Stimulated activated naive B cell treated with anti-CD40 and anti-IgM and Interleukin-4, amounts not matched to agents 10 μg/mL and 1 μg/mL and 100 μg/mL, for 72 hours (primary cell): Measurements from ENCODE around the gene TMEM63A.
"Not testable (repeated sequence)": the region's sequence is repeated elsewhere in the genome, so short reads cannot be mapped to it uniquely, and the experiment has no call there.

ENCODE experiments used
- ATAC-seq, 2 donors: fragments of 150-1000 bp; cut with Tn5 transposase; replicated peaks; 2 replicates each; pipeline ENCODE4 v1.10.0; 2021; ENCODE audit warnings: moderate library complexity in 1 of 2
- DNase-seq: peaks from one replicate; pipeline ENCODE4 v3.0.0; 2021
- H3K27ac Mint-ChIP-seq: one replicate; pipeline ENCODE4 v1.8.0; 2022; ENCODE audit warnings: mild to moderate bottlenecking, mixed read lengths
- H3K27me3 Mint-ChIP-seq, 2 donors: one replicate each; pipeline ENCODE4 v1.8.0; 2022; ENCODE audit warnings: mixed read lengths in 2 of 2
- H3K36me3 Mint-ChIP-seq, 2 donors: one replicate each; pipeline ENCODE4 v1.8.0; 2022; ENCODE audit warnings: mixed read lengths in 2 of 2, mild to moderate bottlenecking in 1 of 2
- H3K4me1 Mint-ChIP-seq, 2 donors: one replicate each; pipeline ENCODE4 v1.8.0; 2022; ENCODE audit warnings: mixed read lengths in 2 of 2, mild to moderate bottlenecking in 1 of 2
- H3K4me3 Mint-ChIP-seq, 2 donors: one replicate each; pipeline ENCODE4 v1.8.0; 2022; ENCODE audit warnings: mild to moderate bottlenecking in 2 of 2, mixed read lengths in 2 of 2, moderate library complexity in 1 of 2
- H3K9me3 Mint-ChIP-seq, 2 donors: one replicate each; pipeline ENCODE4 v1.8.0; 2022; ENCODE audit warnings: mixed read lengths in 2 of 2, mild to moderate bottlenecking in 1 of 2

The TMEM63A gene

GRCh38 chr1:225896937-225897549 is 14.9 kb upstream of the TMEM63A start:
- peak overlapping the region; percentile 33 to 56 for H3K4me3 Mint-ChIP-seq
- H3K36me3 Mint-ChIP-seq = no peaks in the 10 kb centered on the region
- no peaks in the 10 kb centered on the region for H3K27me3 Mint-ChIP-seq
- DNase-seq = peak; percentile 70
- no peaks in the 10 kb centered on the region for H3K9me3 Mint-ChIP-seq
- H3K4me1 Mint-ChIP-seq = peaks cover 27 to 39% of the 10 kb centered on the region in 2 donors
- peak; percentile 100 for ATAC-seq
- H3K27ac Mint-ChIP-seq = peak overlapping the region; percentile 92

- Mint-ChIP-seq H3K9me3 (no peaks in the 10 kb centered on the region), H3K4me3 (no peak overlapping the region), H3K4me1 (peaks cover 27 to 39% of the 10 kb centered on the region in 2 donors), H3K27ac (peak overlapping the region; percentile 92), H3K27me3 (no peaks in the 10 kb centered on the region), H3K36me3 (no peaks in the 10 kb centered on the region)
- no peak for DNase-seq
- ATAC-seq = no peak
These were observed 14.3 kb upstream of the TMEM63A start for GRCh38 chr1:225896494-225896893.

- Mint-ChIP-seq H3K4me3 (no peak overlapping the region), H3K27me3 (peaks cover 0 to 11% of the 10 kb centered on the region in 2 donors), H3K36me3 (no peaks in the 10 kb centered on the region), H3K27ac (no peak overlapping the region), H3K9me3 (no peaks in the 10 kb centered on the region), H3K4me1 (peaks cover 8 to 22% of the 10 kb centered on the region in 2 donors)
- ATAC-seq (no peak), DNase-seq (no peak)
These were observed 10.1 kb upstream of the TMEM63A start for GRCh38 chr1:225892307-225892706.

GRCh38 chr1:225891229-225891972 is 9.2 kb upstream of the TMEM63A start:
- Mint-ChIP-seq H3K4me1 (peaks cover 2 to 20% of the 10 kb centered on the region in 2 donors), H3K36me3 (no peaks in the 10 kb centered on the region), H3K27ac (no peak overlapping the region), H3K9me3 (no peaks in the 10 kb centered on the region), H3K27me3 (peaks cover 0 to 18% of the 10 kb centered on the region in 2 donors), H3K4me3 (no peak overlapping the region)
- no peak for DNase-seq
- no peak for ATAC-seq

- Mint-ChIP-seq H3K36me3 (no peaks in the 10 kb centered on the region), H3K27me3 (peaks cover 0 to 18% of the 10 kb centered on the region in 2 donors), H3K9me3 (no peaks in the 10 kb centered on the region), H3K27ac (no peak overlapping the region), H3K4me1 (peaks cover 2 to 14% of the 10 kb centered on the region in 2 donors), H3K4me3 (no peak overlapping the region)
- no peak for ATAC-seq
- no peak for DNase-seq
These were observed 8.4 kb upstream of the TMEM63A start for GRCh38 chr1:225890346-225891228.

GRCh38 chr1:225889743-225890142 is 7.6 kb upstream of the TMEM63A start:
- no peak for ATAC-seq
- H3K27ac Mint-ChIP-seq = no peak overlapping the region

GRCh38 chr1:225888898-225889601 is 6.9 kb upstream of the TMEM63A start, which contains the start of gene LEFTY1:
Gene LEFTY1 (minus strand): TSS chr1:225889146. CDS start chr1:225889066, 80 bp downstream.
- H3K4me3 Mint-ChIP-seq = no peak within 1 kb of the TSS
- peaks cover 0 to 18% of the 10 kb centered on the region in 2 donors for H3K27me3 Mint-ChIP-seq
- no peak within 1 kb of the TSS for H3K27ac Mint-ChIP-seq
- peaks cover 2 to 15% of the 10 kb centered on the region in 2 donors for H3K4me1 Mint-ChIP-seq
- ATAC-seq (no peak), DNase-seq (no peak)
- no peaks in the 10 kb centered on the region for H3K9me3 Mint-ChIP-seq
- H3K36me3 Mint-ChIP-seq = no peaks in the 10 kb centered on the region

More at GRCh38 chr1:225889743-225890142, 7.6 kb upstream of the TMEM63A start:
- no peak for DNase-seq
- Mint-ChIP-seq H3K27me3 (peaks cover 0 to 18% of the 10 kb centered on the region in 2 donors), H3K4me3 (no peak overlapping the region), H3K36me3 (no peaks in the 10 kb centered on the region), H3K9me3 (no peaks in the 10 kb centered on the region), H3K4me1 (peaks cover 2 to 14% of the 10 kb centered on the region in 2 donors)

GRCh38 chr1:225888289-225888897 is 6.2 kb upstream of the TMEM63A start:
- peaks cover 6 to 22% of the 10 kb centered on the region in 2 donors for H3K4me1 Mint-ChIP-seq
- no peaks in the 10 kb centered on the region for H3K36me3 Mint-ChIP-seq
- ATAC-seq (no peak), DNase-seq (no peak)
- H3K9me3 Mint-ChIP-seq = no peaks in the 10 kb centered on the region
- H3K4me3 Mint-ChIP-seq = no peak overlapping the region
- H3K27ac Mint-ChIP-seq = no peak overlapping the region
- peaks cover 0 to 18% of the 10 kb centered on the region in 2 donors for H3K27me3 Mint-ChIP-seq

- H3K27ac Mint-ChIP-seq, H3K4me3 Mint-ChIP-seq, H3K9me3 Mint-ChIP-seq, ATAC-seq, H3K36me3 Mint-ChIP-seq, DNase-seq: not testable (repeated sequence)
- peaks cover 0 to 18% of the 10 kb centered on the region in 2 donors for H3K27me3 Mint-ChIP-seq
- H3K4me1 Mint-ChIP-seq = peaks cover 9 to 26% of the 10 kb centered on the region in 2 donors
These were observed 5.5 kb upstream of the TMEM63A start for GRCh38 chr1:225887554-225888288.

GRCh38 chr1:225887030-225887314 is 4.8 kb upstream of the TMEM63A start:
- ATAC-seq = no peak
- Mint-ChIP-seq H3K9me3 (no peaks in the 10 kb centered on the region), H3K4me3 (no peak overlapping the region), H3K4me1 (peaks cover 9 to 26% of the 10 kb centered on the region in 2 donors), H3K36me3 (no peaks in the 10 kb centered on the region), H3K27ac (no peak overlapping the region), H3K27me3 (peaks cover 0 to 18% of the 10 kb centered on the region in 2 donors)
- DNase-seq = no peak

GRCh38 chr1:225886159-225887029 is 4.2 kb upstream of the TMEM63A start:
- peak overlapping the region; percentile 5 for H3K27ac Mint-ChIP-seq
- no peak overlapping the region for H3K4me3 Mint-ChIP-seq
- no peak for ATAC-seq
- no peaks in the 10 kb centered on the region for H3K36me3 Mint-ChIP-seq
- H3K4me1 Mint-ChIP-seq = peaks cover 10 to 30% of the 10 kb centered on the region in 2 donors
- no peaks in the 10 kb centered on the region for H3K9me3 Mint-ChIP-seq
- DNase-seq = no peak
- peaks cover 0 to 18% of the 10 kb centered on the region in 2 donors for H3K27me3 Mint-ChIP-seq

GRCh38 chr1:225885336-225885735 is 3.2 kb upstream of the TMEM63A start:
- Mint-ChIP-seq H3K4me3 (no peak overlapping the region), H3K36me3 (no peaks in the 10 kb centered on the region), H3K9me3 (no peaks in the 10 kb centered on the region), H3K27ac (no peak overlapping the region), H3K4me1 (peaks cover 18 to 36% of the 10 kb centered on the region in 2 donors), H3K27me3 (peaks cover 0 to 18% of the 10 kb centered on the region in 2 donors)
- ATAC-seq (no peak), DNase-seq (no peak)
